Colonic mucosa (tissue), 4 donors: ENCODE measurements around the gene MMD. TPM values are rescaled to one million over a fixed set of nuclear protein-coding genes. Genes with fewer than 3 reads are reported as not detected.

ENCODE experiments used
- DNase-seq: peaks from one replicate; pipeline ENCODE4 v3.0.0-alpha.2; 2020
- H3K27ac ChIP-seq: fragments of 200-600 bp; one replicate; pipeline ENCODE4 v1.8.0; 2021
- H3K27me3 ChIP-seq: fragments of 200-600 bp; one replicate; pipeline ENCODE4 v1.8.0; 2021
- H3K36me3 ChIP-seq: fragments of 200-600 bp; one replicate; pipeline ENCODE4 v1.8.0; 2021
- H3K4me1 ChIP-seq: fragments of 200-600 bp; one replicate; pipeline ENCODE4 v1.8.0; 2021; ENCODE audit warnings: mild to moderate bottlenecking
- H3K4me3 ChIP-seq: fragments of 200-600 bp; one replicate; pipeline ENCODE4 v1.8.0; 2021
- H3K9ac ChIP-seq, 2 donors: one replicate each; pipeline ENCODE4 v1.7.0; 2013; ENCODE audit warnings: control low read depth in 2 of 2, low read depth in 2 of 2, low read length in 2 of 2
- H3K9me3 ChIP-seq: fragments of 200-600 bp; one replicate; pipeline ENCODE4 v1.8.0; 2021
- intact Hi-C: fragments of 100-400 bp; cut with DNase I; formaldehyde crosslinking; loops from one replicate; pipeline ENCODE4 v1.14.1; 2022
- total RNA-seq, 2 donors: library from RNA; stranded (reverse); fragmentation: NEBNext Ultra II Directional in 1 of 2; extraction: Animal tissue kit (Norgen Biotek cat#: 25700) in 1 of 2; gene quantifications; one replicate each; pipeline ENCODE4 v1.2.1, GENCODE V29; 2021
- TF ChIP-seq, protein P1 (sequence below): fragments of 200-600 bp; IDR thresholded peaks from one replicate; pipeline ENCODE4 v1.8.0; 2022; ENCODE audit warnings: antibody characterized with exemption, mild to moderate bottlenecking
- donor health status: healthy.
- donor health status: DM: no; HTN: no; CAD: no.
- donor health status: DM: no; HTN: no; CAD: no.

MMD gene
- total RNA-seq, 2 donors from 2014 or later: 17.3 to 20.0 TPM

GRCh38 chr17:55442462-55442861 lies 20.8 kb upstream of the MMD start:
- intact Hi-C loops: no loop called here
- TF ChIP-seq, protein P1, sequence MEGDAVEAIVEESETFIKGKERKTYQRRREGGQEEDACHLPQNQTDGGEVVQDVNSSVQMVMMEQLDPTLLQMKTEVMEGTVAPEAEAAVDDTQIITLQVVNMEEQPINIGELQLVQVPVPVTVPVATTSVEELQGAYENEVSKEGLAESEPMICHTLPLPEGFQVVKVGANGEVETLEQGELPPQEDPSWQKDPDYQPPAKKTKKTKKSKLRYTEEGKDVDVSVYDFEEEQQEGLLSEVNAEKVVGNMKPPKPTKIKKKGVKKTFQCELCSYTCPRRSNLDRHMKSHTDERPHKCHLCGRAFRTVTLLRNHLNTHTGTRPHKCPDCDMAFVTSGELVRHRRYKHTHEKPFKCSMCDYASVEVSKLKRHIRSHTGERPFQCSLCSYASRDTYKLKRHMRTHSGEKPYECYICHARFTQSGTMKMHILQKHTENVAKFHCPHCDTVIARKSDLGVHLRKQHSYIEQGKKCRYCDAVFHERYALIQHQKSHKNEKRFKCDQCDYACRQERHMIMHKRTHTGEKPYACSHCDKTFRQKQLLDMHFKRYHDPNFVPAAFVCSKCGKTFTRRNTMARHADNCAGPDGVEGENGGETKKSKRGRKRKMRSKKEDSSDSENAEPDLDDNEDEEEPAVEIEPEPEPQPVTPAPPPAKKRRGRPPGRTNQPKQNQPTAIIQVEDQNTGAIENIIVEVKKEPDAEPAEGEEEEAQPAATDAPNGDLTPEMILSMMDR: no peak
- no peaks in the 10 kb centered on the region for H3K9me3 ChIP-seq
- no peaks in the 10 kb centered on the region for H3K36me3 ChIP-seq
- H3K4me3 ChIP-seq: no peak overlapping the region
- DNase-seq: no peak
- no peaks in the 10 kb centered on the region for H3K27me3 ChIP-seq
- H3K4me1 ChIP-seq: no peaks in the 10 kb centered on the region
- H3K9ac ChIP-seq: no peak overlapping the region
- peak overlapping the region; percentile 47 for H3K27ac ChIP-seq

DNA sequence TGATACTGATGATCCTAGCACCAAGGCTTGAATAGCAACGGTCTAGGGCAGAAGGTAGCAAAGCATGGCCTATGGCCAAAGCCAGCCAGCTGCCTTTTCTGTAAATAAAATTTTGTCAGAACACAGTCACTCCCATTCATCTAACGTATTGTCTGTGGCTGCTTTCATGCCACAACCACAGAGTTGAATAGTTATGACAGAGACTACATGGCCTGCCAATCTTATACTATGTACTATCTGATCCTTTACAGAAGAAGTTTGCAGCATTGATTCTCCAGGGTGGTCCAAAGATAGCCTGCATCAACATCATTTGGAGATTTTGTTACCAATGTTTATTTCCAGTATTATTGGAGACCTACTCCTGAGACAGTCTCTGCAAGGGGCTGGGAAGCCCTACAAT lies 19.9 kb upstream of the MMD start:
- intact Hi-C loops: no loop called here
- H3K27ac ChIP-seq: no peak overlapping the region
- H3K4me1 ChIP-seq: no peaks in the 10 kb centered on the region
- DNase-seq: no peak
- no peak overlapping the region for H3K9ac ChIP-seq
- H3K9me3 ChIP-seq: no peaks in the 10 kb centered on the region
- no peaks in the 10 kb centered on the region for H3K36me3 ChIP-seq
- no peaks in the 10 kb centered on the region for H3K27me3 ChIP-seq
- no peak overlapping the region for H3K4me3 ChIP-seq
- TF ChIP-seq, protein P1: no peak

DNA sequence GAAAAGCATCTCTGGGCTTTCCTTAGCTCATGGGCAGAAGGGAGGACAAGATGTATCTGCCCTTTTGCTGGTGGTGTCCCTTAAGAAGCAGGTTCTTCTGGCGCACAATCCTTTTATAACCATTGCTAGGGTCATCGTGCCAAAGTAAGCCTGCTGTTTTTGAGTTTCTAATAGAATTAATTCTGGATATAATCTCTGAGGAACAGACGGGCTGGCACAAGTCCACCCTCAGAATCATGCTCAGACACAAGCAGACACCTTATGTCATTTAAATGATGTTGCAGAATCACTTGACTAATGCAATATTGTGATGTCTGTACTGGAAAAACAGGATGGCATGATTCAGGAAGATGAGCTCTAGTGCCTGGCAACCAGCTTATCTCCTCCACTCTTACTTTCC lies 18.8 kb upstream of the MMD start:
- Histone ChIP-seq H3K4me1 (no peaks in the 10 kb centered on the region), H3K9ac (no peak overlapping the region), H3K36me3 (no peaks in the 10 kb centered on the region), H3K4me3 (no peak overlapping the region), H3K27ac (no peak overlapping the region), H3K27me3 (no peaks in the 10 kb centered on the region), H3K9me3 (no peaks in the 10 kb centered on the region)
- TF ChIP-seq, protein P1: no peak
- intact Hi-C loops: no loop called here
- DNase-seq: no peak

DNA sequence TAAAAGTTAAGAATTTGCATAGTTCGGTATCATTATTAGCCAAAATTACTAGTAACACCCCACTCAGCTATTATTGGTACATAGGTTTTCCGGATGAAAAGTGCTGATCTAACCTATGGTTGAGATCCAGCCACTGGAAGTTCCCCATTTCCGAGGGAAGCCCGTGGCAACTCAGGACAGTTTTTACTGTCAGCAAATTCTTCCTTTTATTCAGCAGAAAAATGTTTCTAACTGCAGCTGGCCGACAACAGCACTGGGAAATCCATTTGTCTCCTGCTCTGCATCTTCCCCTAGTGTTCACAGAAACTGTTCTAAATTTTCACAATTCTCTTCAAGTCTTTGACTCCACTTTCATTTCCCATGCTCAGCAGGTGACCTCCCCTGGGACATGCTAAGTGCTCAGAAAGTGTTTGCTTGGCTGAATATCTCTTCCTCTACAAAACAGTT lies 15.5 kb upstream of the MMD start:
- Histone ChIP-seq H3K9me3 (no peaks in the 10 kb centered on the region), H3K27me3 (no peaks in the 10 kb centered on the region), H3K4me3 (no peak overlapping the region), H3K27ac (no peak overlapping the region), H3K4me1 (peaks cover 8% of the 10 kb centered on the region), H3K36me3 (no peaks in the 10 kb centered on the region), H3K9ac (no peak overlapping the region)
- intact Hi-C loops: no loop called here
- no peak for DNase-seq
- TF ChIP-seq, protein P1: no peak

DNA sequence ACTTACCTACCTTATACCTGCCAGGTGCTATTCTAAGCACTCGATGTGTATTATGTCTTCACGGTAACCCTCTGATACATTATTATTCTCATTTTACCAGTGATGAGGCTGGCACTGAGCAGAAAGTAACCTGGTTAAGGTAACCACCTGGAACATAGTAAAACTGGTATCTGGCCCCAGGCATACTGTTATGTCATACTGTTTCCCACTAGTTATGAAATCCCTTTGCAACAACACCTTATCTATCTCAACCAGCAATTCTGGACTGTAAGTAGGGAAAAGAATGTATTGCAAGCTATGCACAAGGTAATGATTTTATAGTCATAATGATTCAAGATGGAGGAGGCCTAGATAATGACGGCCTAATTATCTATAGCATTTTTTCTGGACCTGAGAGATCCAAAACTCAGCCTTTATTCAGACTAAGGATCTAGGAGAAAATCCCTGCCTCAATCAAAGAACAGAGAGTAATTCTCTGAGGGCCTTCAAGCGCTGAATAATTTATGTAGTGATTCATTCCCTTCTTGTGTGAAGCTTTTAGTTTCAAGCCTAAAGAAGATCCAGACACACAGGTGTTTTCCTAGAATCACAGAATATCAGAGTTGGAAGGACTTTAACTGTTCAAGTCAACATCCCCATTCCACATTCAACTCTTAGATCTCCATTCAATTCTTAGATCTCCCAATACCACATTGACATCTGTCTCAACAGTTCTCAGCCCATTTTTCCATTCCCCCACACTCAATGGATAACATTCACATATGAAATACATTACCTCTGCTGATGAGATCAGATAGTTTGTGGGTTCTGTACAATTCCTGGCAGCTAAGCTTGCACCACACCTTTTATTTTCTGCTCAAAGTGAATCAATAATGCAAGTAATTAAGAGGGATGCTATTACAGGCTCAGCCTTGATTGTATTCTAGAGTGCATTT lies 14.9 kb upstream of the MMD start:
- Histone ChIP-seq H3K9ac (no peak overlapping the region), H3K27ac (no peak overlapping the region), H3K9me3 (no peaks in the 10 kb centered on the region), H3K4me3 (no peak overlapping the region), H3K4me1 (peaks cover 8% of the 10 kb centered on the region), H3K27me3 (no peaks in the 10 kb centered on the region), H3K36me3 (no peaks in the 10 kb centered on the region)
- intact Hi-C loops: no loop called here
- DNase-seq: no peak
- TF ChIP-seq, protein P1: no peak
